Activated CD4-positive, alpha-beta T cell treated with anti-CD3 and anti-CD28 coated beads, Interleukin-2, Interleukin-6, amounts not matched to agents 100 ng/mL and 50 ng/mL, durations not matched to agents 16 hours and 8 hours (primary cell): Measurements from ENCODE around the gene METTL6.
"Not testable (repeated sequence)": the region's sequence is repeated elsewhere in the genome, so short reads cannot be mapped to it uniquely, and the experiment has no call there.

Source experiments
- DNase-seq: peaks from one replicate; pipeline ENCODE4 v3.0.0-alpha.2; 2020

Gene METTL6

DNA sequence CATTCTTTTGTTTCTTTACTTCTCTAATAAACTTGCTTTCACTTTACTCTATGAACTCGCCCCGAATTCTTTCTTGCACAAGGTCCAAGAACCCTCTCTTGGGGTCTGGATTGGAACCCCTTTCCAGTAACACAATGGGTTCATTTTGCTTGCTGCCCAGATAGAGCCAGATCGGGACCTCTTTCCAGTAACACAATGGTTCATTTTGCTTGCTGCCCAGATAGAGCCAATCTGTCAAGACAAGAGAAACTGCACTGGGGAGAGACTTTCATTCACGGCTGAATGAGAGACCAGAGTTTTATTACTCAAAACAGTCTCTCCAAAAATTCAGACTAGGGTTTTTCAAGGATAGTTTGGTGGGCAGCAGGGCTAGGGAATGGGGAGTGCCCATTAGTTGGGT, 25.4 kb downstream of the METTL6 start:
- DNase-seq = no peak

DNA sequence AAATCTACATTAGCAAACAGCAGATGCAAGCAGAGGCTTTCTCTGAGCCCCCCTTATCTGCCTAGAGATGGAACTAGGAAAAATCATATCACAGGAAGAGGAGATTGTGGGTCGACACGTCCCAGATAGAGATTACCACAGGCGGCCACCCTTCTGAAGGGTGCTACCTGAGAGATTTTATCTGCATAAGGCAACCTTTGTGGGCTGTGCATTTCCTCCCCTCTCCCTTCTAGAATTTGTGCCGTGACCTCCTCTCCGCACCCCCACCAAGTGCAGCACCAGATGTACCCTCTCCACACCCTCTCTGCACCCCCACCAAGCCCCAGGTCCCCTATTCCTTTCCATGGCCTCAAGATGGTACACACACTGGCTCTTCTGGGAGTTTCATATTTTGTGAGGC, 27.4 kb downstream of the METTL6 start:
- DNase-seq = no peak

DNA sequence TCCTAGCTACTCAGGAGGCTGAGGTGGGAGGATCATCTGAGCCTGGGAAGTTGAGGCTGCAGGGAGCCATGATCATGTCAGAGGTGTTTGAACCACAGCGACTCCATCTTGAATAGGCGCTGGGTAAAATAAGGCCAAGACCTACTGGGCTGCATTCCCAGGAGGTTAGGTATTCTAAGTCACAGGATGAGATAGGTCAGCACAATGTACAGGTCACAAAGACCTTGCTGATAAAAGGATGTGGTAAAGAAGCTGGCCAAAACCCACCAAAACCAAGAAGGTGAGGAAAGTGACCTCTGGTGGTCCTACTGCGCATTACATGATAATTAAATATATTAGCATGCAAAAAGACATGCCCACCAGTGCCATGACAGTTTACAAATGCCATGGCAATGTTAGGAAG, 28.6 kb downstream of the METTL6 start:
- DNase-seq = peak; percentile 37

DNA sequence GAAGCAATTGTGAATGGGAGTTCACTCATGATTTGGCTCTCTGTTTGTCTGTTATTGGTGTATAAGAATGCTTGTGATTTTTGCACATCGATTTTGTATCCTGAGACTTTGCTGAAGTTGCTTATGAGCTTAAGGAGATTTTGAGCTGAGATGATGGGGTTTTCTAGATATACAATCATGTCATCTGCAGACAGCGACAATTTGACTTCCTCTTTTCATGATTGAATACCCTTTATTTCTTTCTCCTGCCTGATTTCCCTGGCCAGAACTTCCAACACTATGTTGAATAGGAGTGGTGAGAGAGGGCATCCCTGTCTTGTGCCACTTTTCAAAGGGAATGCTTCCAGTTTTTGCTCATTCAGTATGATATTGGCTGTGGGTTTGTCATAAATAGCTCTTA, 34.1 kb downstream of the METTL6 start:
- DNase-seq = not testable (repeated sequence)

DNA sequence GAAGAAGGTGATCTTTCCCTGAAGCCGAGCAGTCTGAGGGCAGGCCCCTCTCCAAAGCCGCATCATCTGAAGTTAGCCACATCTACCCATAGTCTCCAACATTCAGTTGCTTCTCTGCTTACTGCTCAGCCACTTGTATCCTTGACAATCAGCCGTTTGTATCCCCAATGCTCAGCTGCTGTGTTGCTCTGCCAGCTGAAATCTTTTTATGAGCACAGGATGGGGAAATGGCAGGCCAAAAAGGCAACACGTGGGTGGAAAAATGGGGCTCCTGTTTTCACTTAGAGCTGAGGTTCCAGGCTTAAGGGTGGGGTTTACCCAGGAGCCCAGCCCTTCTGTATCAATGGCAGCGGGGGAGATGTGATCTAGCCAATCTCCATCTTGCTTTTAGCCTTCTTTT, 36.3 kb downstream of the METTL6 start:
- DNase-seq = no peak

DNA sequence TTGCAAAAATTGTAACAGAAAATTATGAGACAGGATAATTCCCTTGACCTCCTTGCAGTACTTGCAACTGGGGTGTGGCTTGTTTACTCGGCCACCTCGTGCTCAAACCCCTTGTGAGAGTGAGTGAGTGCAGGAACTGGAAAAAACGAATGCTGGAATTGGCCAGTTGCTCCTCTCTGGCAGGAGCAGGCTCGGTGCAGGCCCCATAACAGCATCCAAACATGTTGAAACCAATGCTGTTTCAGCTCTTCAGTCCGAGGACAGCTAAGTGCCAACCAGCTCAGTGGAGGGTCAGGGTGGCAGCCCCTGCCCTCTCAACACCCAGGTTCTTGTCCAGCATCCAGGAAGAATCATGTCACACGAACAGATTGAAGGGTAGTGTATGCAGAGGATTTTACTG, 36.9 kb downstream of the METTL6 start:
- no peak for DNase-seq

DNA sequence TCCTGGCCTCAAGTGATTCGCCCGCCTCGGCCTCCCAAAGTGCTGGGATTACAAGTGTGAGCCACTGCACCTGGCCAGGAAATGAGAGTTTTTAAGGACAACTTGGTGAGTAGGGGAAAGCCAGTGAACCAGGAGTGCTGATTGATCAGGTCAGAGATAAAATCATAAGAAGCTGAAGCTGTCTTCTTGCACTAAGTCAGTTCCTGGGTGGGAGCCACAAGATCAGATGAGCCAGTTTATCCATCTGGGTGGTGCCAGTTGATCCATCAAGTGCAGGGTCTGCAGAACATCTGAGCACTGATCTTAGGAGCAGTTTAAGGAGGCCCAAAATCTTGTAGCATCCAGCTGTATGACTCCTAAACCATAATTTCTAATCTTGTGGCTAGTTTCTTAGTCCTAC, 39.0 kb downstream of the METTL6 start:
- DNase-seq = not testable (repeated sequence)

DNA sequence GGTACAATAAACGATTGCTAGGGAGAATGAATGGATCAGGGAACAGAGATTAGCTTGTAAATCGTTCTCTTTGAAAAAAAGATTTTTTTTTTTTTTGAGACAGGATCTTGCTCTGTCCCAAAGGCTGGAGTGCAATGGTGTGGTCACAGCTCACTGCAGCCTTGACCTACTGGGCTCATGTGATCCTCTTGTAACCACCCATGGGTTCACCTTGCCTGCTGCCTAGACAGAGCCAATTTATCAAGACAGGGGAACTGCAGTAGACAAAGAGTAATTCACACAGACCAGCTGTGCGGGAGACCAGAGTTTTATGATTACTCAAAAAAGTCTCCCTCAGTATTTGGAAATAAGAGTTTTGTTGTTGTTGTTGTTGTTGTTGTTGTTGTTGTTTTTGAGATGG, 39.6 kb downstream of the METTL6 start:
- no peak for DNase-seq

DNA sequence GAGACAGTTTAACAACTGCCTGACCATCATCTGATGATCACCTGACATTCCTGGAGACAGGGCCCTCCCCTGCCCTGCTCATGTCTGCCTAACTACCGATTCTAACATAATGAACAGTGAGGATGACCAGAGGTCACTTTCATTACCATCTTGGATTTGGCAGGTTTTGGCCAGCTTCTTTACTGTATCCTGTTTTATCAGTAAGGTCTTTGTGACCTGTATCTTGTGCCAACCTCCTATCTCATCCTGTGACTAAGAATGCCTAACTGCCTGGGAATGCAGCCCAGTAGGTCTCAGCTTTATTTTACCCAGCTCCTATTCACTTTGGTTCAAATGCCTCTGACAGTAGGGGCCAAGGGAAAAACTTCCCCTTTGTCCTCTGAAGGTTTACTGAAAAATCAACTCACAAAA, 40.2 kb downstream of the METTL6 start:
- no peak for DNase-seq

DNA sequence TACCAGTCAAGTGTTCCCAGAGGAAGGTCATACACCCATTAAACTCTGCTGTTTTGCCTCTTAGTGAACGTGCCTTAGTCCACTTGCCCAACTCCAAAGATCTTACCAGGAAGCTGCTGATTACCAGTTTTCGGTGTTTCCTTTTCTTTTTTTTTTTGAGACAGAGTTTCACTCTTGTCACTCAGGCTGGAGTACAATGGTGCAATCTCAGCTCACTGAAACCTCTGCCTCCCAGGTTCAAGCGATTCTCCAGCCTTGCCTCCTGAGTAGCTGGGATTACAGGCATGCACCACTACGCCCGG, 40.7 kb downstream of the METTL6 start:
- DNase-seq = not testable (repeated sequence)

DNA sequence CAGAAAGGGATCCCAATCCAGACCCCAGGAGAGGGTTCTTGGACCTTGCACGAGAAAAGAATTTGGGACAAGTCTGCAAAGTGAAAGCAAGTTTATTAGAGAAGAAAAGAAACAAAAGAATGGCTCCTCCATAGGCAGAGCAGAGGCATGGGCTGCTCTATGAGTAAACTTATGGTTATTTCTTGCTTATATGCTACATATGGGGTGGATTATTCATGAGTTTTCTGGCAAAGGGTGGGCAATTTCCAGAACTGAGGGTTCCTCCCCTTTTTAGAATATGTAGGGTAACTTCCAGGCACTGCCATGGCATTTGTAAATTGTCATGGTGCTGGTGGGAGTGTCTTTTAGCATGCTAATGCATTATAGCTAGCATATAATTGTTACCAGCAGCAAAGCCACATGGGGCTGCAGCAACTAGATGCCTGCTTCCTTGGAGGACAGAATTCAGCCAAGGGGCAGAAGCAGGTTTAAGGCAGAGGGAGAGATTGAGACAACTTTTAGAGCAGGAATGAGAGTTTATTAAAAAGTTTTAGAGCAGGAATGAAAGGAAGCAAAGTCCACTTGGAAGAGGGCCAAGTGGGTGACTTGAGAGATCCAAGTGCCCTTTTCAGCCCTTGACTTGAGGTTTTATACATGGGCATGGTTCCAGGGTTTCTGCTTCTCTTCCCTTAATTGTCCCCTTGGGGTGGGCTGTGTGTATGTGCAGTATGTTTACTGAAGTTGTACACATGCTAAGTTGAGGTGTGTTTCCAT, 41.3 kb downstream of the METTL6 start:
- no peak for DNase-seq

DNA sequence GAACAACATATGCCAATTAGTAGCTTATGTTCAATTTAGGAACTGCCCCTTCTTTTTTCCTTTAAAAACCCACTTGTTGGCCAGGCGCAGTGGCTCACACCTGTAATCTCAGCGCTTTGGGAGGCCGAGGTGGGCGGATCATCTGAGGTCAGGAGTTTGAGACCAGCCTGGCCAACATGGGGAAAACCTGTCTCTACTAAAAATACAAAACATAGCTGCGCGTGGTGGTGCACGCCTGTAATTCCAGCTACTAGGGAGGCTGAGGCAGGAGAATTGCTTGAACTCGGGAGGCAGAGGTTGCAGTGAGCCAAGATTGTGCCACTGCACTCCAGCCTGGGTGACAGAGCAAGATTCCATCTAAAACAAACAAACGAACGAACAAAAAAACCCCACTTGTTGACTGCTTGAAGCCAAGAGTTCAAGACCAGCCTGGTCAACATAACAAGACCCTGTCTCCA, 42.1 kb downstream of the METTL6 start:
- DNase-seq = not testable (repeated sequence)

DNA sequence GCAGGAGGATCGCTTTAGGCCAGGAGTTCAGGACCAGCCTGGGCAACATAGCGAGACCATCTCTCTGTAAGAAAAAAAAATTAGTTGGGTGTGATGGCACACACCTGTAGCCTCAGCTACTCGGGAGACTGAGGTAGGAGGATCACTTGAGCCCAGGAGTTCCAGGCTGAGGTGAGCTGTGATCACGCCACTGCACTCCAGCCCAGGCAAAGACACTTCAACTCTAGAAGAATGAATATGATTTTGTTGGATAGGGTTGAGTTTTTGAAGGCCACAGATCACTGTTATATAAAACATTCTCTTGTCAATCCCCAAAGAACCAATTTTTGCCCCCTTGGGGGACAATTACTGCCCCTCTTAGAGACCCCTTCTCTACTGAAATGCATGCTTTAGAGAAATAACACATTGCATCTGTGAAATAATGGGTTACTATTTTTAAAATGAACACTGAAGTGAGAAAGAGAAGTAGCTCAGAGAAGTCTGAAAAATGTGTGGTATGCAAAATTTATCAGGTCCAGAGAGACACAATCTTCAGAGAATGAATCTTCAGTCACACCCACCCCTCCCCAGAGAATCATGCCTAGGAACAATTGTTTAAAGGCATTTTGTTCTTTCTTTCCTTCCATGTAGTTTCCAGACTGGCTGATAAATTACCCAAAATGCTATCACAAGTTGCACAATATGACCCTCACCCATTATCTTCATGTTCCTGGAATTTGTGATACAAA, 42.7 kb downstream of the METTL6 start:
- DNase-seq = no peak

DNA sequence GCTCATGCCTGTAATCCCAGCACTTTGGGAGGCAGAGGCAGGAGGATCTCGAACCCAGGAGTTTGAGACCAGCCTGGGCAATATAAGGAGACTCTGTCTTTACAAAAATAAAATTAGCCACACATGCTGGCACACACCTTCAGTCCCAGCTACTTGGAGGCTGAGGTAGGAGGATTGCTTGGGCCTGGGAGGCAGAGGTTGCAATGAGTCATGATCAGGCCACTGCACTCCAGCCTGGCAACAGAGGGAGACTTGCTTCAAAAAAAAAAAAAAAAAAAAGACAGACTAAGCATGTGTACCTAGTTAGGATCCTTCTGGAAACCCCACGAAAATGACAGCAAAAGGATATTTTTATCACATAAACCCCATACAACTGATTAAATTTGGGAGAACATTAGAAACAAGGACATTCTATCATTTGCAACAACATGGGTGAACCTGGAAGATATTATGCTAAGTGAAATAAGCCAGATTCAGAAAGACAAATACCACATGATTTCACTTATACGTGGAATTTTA, 44.9 kb downstream of the METTL6 start:
- no peak for DNase-seq

DNA sequence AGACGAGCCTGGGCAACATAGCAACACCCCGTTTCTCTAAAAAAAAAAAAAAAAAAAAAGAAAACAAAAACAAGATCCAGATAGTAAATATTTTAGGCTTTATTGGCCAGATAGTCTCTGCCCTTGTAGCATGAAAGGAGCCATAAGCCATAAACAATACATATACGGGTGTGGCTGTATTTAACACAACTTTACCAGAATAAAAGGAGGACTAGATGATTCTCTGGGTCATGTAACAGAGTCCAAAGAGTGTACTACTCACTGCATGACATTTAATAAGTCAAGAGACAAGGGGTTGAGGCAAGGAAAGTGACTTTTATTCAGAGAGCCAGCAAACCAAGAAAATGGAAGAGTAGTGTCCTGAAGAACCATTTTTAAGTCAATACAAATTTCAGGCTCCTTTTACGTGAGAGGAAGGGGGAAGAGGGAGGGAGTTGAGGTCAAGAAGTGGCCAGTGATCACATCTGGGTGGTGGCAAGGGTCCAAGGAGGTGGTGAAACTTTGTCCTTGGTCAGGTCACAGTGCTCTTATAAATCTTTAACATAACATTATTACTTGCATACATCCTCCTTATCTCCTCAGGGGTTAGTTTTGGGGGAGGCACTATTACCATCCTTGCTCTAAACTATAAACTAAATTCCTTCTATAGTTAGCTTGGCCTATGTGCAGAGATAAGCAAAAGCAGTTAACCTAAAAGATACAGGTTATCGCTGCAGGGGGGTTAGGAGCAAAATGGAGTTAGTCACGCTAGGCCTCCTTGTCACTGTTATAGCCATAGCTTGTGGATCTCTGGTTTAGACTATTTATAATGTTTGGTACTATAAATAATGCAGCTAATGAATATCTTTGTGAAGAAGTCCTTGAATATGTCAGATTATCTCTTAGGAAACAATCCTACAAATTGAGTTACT, 46.1 kb downstream of the METTL6 start:
- DNase-seq = no peak

DNA sequence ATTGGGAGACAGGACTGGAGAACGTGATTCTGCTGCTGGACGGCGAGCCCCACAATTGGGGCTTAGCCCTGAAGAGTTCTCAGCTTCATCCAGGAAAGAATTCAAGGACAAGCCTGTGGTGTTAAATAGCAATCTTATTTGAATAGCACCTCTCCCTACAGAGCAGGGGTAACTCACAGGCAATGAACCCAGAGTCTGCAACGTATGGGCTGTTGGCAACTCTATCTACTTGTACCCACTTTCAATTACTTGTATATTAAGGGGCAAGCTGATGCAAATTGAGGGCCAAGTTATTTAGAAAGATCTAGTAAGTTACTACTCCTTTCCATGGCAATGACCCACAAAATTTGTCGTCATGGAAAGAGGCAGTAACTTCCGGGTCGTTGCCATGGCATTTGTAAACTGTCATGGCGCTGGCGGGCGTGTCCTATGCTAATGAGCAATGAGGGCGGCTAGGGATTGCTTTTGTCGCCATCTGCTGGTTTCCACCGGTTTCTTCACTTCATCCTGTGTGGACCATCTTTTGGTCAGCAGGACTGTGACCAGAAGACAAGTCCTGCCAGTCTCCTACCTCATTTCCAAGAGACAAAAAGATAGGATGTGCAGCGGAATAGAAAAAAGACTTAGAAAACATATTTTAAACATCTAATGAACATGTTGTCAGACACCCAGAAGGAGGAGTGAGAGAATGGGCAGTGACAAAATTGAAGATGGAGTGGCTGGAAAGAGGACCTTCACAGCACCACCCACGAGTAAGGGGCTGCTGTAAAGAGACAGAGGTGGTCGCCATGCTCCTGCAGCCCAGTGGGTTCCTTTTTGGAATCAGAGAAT, 49.2 kb downstream of the METTL6 start:
- DNase-seq = peak; percentile 96

DNA sequence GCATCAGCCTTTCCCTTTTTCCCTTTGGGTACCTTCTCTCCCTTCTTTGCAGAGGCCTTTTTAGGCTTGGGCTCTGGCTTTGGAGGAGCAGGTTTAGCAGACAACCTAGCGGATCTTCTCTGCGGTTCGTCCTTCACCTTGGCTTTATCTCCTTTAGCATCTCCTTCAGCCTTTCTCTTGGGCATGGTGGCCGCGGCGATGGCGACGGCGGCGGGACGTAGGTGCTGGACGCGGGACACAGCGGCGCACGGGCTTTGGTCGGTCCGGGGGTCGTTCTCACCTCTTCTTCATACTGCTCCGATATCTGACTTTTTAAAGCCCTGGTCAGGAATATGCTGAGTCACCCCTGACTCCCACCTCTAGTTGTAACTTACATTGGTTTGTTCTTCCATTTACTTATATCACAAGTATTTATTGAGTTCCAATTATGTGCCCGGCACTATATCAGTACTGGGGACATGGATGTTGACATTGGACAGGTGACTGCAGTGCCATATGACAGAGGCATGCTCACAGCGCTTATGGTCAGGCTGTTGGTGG, 51.8 kb downstream of the METTL6 start:
- DNase-seq = no peak

DNA sequence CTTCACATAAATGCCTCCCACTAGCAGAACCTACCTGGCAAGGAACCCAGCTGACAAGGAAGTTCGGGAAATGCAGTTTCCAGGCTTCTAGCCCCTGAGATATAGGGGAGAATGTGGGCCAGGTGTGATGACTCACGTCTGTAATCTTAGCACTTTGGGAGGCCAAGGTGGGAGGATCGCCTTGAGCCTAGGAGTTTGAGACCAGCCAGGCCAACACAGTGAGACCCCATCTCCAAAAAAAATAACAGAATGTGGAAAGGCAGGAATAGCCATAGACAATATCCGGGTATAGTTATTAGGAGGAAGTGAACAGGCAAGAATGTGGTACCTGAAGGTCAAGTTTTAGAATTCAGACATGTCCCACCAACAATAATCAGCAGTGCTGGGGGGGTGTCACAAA, 54.4 kb downstream of the METTL6 start:
- DNase-seq = no peak

DNA sequence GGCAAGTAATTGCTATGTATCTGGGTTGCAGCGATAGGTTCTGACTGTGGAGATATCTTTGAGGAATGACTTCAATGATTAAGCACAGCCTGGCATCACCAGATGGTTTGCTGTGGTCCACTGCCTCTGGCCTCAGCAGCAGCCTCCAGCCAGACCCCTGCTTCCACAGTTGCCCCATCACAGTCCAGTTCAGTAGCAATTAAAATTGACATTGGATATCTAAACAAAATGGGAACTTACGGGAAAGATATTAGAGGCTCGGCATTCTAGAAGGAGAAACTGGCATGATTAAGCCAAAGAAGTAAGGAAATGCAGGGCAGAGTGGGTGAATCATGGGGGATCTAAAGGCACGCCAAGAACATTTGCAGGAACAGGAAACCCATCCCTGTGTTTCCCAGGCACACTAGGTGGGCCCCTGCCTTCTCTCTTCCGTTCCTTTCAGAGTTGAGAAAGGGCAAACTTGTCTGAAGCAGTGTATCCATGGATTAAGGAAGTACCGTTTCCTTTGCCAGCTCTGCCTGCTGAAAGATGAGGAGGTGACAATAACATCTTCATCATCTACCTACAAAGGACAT, 58.7 kb downstream of the METTL6 start:
- no peak for DNase-seq

DNA sequence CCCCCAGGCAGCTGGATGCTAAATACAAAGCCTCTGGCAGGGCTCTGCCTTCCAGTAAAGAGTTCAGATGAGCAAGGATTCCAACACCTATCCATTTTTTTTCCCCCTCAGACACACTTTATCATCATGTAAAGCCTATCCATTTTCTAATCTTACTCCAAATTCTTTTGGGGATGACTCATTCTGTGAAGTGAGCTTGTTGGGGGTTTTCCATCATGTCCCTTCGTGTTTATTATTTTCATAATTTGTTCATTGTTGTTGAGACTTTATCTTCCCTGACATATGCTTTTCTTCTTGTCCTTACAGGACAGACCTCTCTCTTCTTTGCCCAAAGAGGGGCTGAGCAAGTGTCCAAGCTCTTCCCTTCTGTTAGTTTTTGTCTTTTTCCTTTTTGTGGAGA, 60.3 kb downstream of the METTL6 start:
- peak; percentile 30 for DNase-seq

DNA sequence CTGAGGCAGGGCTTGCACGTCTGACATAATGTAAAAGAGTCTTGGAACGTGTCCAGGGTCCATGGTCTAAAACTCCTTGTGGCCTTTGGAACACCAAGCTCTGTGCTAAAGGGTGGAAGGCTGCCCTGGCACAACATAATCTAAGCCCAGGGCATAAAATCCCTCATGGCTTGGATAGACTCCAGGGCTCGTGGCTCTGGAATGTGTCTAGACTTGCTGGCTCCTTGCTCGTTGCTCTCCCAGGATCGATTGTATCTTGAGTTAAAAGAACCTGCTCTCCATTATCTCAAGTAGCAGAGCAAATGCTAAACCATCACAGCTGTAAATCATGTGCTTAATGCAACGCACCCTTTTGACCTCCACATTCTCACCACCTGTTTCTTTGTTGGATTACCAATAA, 63.3 kb downstream of the METTL6 start:
- DNase-seq = not testable (repeated sequence)
